Sciatic nerve (tissue), 2 donors: ENCODE data around the gene GALR3. TPM values are rescaled to one million over a fixed set of nuclear protein-coding genes. Genes with fewer than 3 reads are reported as not detected.
A peak's percentile ranks its signal among the peaks of the same experiment; 100 is the strongest.

Experiments
- ATAC-seq: fragments of 200-7000 bp; cut with Tn5 transposase; one replicate; pipeline ENCODE4 v1.9.1; 2020; ENCODE audit warnings: mild to moderate bottlenecking, moderate library complexity
- DNase-seq: peaks from one replicate; pipeline ENCODE4 v3.0.0-alpha.2; 2020; ENCODE audit warnings: low spot score
- intact Hi-C: fragments of 100-400 bp; cut with DNase I; formaldehyde crosslinking; loops from one replicate; pipeline ENCODE4 v1.14.2; 2022
- total RNA-seq: library from RNA; stranded (reverse); fragmentation: NEBNext Ultra II Directional; extraction: Animal tissue kit (Norgen Biotek cat#: 25700); gene quantifications from one replicate; pipeline ENCODE4 v1.2.1, GENCODE V29; 2021
- donor health status: DM: no; HTN: no; CAD: no.
- donor health status: DM: no; HTN: no; CAD: no.

Gene GALR3
- total RNA-seq, 1 donor from 2014 or later = not detected

- intact Hi-C loops = no loop called here
- DNase-seq = no peak
- no peak for ATAC-seq
Observed at GRCh38 chr22:37801946-37802309, 21.3 kb upstream of the GALR3 start.

GRCh38 chr22:37802310-37803194 lies 20.6 kb upstream of the GALR3 start:
- peak; percentile 77 for DNase-seq
- intact Hi-C loops = no loop called here
- ATAC-seq = peak; percentile 34

GRCh38 chr22:37803195-37803638 lies 20.0 kb upstream of the GALR3 start:
- intact Hi-C loops = no loop called here
- no peak for ATAC-seq
- DNase-seq = no peak

GRCh38 chr22:37803639-37804351 lies 19.4 kb upstream of the GALR3 start:
- no peak for ATAC-seq
- DNase-seq = no peak
- intact Hi-C loops = no loop called here

- intact Hi-C loops = no loop called here
Observed at GRCh38 chr22:37804352-37804880, 18.8 kb upstream of the GALR3 start.

GRCh38 chr22:37804881-37805809 lies 18.0 kb upstream of the GALR3 start:
- DNase-seq (peak; percentile 96), ATAC-seq (peak; percentile 72)
- intact Hi-C loops = no loop called here

More at GRCh38 chr22:37804352-37804880, 18.8 kb upstream of the GALR3 start:
- DNase-seq = no peak
- no peak for ATAC-seq

- DNase-seq = no peak
- intact Hi-C loops = no loop called here
- no peak for ATAC-seq
Observed at GRCh38 chr22:37805810-37806277, 17.3 kb upstream of the GALR3 start.

GRCh38 chr22:37806409-37807333 lies 16.5 kb upstream of the GALR3 start:
- DNase-seq = no peak
- intact Hi-C loops = no loop called here

GRCh38 chr22:37807410-37808293 lies 15.5 kb upstream of the GALR3 start, which contains the start of gene GCAT:
TSS of gene GCAT (plus strand) at chr22:37807934. CDS start at chr22:37807968, 34 bp downstream.
- intact Hi-C loops = no loop called here
- ATAC-seq (peak; percentile 90), DNase-seq (peak; percentile 97)

More at GRCh38 chr22:37806409-37807333, 16.5 kb upstream of the GALR3 start:
- ATAC-seq = peak; percentile 12

GRCh38 chr22:37808294-37808657 lies 14.9 kb upstream of the GALR3 start:
- no peak for ATAC-seq
- intact Hi-C loops = no loop called here
- no peak for DNase-seq

- ATAC-seq (no peak), DNase-seq (no peak)
- intact Hi-C loops = no loop called here
Observed at GRCh38 chr22:37809672-37810333, 13.4 kb upstream of the GALR3 start.

GRCh38 chr22:37811867-37812266 lies 11.3 kb upstream of the GALR3 start:
- ATAC-seq = no peak
- DNase-seq = no peak
- intact Hi-C loops = no loop called here

GRCh38 chr22:37812869-37813678 lies 10.1 kb upstream of the GALR3 start:
- no peak for ATAC-seq
- intact Hi-C loops = no loop called here
- no peak for DNase-seq

- intact Hi-C loops = no loop called here
Observed at GRCh38 chr22:37815593-37815992, 7.6 kb upstream of the GALR3 start.

GRCh38 chr22:37816543-37817180 lies 6.5 kb upstream of the GALR3 start:
- no peak for DNase-seq
- ATAC-seq = no peak
- intact Hi-C loops = no loop called here

More at GRCh38 chr22:37815593-37815992, 7.6 kb upstream of the GALR3 start:
- ATAC-seq (no peak), DNase-seq (no peak)
